ENCODE results near the gene PGC.

Gene PGC

DNA sequence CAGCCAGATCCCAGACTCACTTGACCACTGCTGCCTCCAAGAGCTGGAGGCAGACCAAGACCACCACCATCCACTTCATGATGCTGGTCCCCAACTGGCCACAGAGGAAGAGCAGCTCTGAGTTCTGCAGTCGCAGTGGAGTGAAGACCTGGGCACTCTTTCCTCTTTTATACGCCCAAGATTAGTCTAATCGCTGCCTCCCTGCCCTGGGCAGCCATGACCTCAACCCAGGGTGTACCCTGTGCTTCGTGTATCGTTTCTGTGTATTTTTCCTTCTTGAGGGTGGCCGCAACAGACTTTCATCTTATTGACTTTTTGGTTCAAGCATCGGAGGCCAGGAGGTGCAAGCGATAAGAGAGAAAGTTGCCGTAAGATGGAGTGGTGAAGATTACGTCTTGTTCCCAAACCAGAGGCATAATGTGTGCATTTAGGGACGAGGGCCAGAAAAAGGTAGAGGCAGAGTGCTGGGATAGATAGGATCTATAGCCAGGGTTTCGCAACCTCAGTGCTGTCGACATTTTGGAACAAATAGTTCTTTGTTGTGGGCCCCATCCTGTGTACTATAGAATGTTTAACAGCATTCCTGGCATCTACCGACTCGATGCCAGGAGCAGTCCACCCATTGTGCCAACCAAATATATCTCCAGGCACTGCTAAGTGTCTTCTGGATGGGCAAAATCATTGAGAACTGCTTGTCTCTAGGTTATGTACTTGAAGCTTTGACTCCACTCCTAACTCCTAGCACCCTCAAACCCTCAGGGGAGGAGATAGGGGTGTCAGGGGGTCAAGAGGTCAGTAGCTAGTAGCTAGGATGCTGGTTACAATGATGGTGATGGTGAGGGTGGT lies at the start of gene PGC:
Gene PGC, minus strand, starts transcription at position 142 of the 846 bp plus-strand sequence. Its CDS starts 63 bp downstream, at position 79.
- DNase-seq, result no peak

- DNase-seq, result no peak
Measured at GRCh38 chr6:41796474-41796873, 49.3 kb upstream of the PGC start.

- no peak for DNase-seq
Measured at GRCh38 chr6:41791984-41792383, 44.8 kb upstream of the PGC start.

DNA sequence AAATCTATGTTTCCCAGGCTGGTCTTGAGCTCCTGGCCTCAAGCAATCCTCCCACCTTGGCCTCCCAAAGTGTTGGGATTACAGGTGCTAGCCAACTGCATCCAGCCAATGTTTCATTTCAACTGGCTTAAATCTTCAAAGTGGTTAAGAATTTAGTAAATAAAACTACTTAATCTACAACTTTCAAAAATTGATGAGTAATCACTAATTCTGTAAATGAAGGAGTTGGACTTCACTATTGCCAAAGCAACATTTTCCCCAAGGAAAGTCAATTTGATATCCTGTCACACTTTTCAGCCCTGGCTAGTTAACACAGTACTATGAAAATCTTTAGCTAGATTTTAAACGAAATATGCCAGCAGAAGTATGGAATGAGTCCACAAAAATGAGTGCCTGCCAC lies 44.1 kb upstream of the PGC start:
- DNase-seq, result no peak

DNA sequence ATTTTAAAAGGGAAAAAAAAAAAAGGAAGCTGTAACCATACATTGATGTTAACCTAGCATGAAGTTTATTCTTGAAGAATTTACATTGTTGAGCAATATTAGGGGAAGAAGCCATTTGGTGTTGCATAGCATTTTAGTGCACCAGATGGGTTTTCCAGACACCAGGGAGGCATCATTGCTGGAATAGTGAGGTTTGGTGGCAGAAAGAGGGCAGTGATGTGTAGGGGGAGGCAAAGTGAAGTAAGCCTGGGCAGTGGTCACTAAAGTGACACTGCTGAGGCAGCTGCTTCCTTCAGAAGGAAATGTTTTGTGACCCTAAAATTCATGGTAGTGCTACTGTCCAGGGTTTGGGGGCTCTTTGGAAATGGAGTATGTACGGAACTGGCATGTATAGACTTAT lies 42.8 kb upstream of the PGC start:
- DNase-seq, result no peak

- DNase-seq, result no peak
Measured at GRCh38 chr6:41789390-41789724, 42.2 kb upstream of the PGC start.

DNA sequence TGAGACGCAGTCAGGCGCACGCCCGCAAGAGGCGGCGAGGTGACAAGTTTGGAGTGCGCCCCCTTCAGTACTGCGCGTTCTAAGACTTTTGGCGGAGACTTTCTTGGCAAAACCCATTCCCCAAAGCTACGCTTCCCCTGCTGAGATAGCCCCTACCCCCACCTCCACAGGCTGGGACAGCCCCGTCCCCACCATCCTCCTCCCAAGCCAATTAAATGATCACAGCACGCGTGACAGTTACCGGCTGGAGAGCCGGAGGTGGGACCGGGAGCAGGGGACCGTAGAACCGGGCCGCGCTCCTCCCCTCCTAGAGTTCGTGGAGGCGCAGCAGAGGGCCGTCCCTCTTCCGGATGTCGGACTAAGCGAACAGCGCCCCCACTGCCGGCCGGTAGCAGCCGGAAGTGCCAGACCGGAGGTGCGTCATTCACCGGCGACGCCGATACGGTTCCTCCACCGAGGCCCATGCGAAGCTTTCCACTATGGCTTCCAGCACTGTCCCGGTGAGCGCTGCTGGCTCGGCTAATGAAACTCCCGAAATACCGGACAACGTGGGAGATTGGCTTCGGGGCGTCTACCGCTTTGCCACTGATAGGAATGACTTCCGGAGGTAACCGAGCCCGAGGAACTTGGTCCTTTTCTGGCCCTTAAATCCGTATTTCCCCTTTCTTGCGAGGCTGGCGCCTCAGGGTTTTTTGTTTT lies 40.2 kb upstream of the PGC start, which contains the start of gene TOMM6:
Gene TOMM6, plus strand, starts transcription at position 476 of the 699 bp plus-strand sequence. Its CDS starts 4 bp downstream, at position 480.
- peak; percentile 93 for DNase-seq

GRCh38 chr6:41786451-41787218 lies 39.4 kb upstream of the PGC start:
- DNase-seq, result peak; percentile 89

DNA sequence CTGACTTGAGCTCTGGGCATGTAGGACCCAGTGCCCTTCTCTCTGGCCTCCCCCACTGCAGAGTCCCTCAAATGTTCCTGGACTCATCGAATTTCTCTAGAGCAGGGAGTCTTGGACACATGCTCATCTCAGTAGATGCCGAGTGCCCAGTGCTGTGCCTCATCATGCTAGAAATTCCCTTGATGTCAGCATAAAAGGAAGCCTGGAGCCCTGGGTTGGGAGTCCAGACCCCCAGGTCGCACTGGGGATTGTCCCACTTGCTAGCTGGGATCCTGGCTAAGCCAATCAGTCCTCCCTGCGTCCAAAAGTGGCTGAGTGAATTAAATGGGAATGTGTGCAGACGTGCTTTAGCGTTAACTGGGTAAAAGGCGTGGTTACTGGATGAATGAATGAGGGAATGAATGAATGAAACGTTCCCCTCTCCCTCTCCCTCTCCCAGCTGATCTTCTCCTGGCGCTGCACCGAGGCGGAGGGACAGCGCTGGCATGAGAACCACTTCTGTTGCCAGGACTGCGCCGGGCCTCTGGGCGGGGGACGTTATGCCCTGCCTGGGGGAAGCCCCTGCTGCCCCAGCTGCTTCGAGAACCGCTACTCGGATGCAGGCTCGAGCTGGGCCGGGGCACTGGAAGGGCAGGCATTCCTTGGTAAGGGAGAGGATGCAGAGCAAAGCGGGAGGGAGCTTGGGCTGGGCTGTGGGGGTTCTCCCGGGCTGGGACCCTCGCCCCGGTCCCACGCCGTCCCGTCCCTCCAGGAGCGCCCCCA lies 38.7 kb upstream of the PGC start:
- DNase-seq, result peak; percentile 6

GRCh38 chr6:41785254-41785653 lies 38.1 kb upstream of the PGC start:
- DNase-seq, result no peak

DNA sequence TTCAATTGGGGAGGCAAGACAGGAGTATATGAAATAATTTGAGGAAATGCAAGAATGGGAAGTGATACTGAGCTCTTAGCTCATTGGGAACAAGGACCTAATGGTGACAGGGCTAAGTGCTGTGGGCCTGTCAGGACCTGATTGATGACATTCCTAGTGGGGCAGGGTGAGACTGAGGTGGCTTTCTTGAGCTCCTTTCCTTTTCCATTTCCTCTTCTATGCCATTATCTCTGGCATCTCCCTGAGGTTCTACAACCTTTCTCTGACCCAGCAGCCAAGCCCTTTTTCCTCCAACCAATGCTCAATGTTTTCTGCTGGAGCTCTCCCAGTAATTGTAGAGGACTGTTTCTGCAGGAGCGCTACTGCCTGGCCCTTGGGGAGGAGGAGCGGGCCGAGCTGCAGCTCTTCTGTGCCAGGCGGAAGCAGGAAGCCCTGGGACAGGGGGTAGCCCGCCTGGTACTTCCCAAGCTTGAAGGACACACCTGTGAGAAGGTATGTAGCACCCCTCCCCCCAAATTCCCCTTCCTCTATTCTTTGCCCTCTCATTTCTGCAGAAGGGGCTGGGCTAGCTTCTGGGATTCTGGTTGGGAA lies 37.5 kb upstream of the PGC start:
- no peak for DNase-seq

- no peak for DNase-seq
Measured at GRCh38 chr6:41783106-41783780, 36.0 kb upstream of the PGC start.

- DNase-seq, result no peak
Measured at GRCh38 chr6:41781366-41781730, 34.2 kb upstream of the PGC start.

DNA sequence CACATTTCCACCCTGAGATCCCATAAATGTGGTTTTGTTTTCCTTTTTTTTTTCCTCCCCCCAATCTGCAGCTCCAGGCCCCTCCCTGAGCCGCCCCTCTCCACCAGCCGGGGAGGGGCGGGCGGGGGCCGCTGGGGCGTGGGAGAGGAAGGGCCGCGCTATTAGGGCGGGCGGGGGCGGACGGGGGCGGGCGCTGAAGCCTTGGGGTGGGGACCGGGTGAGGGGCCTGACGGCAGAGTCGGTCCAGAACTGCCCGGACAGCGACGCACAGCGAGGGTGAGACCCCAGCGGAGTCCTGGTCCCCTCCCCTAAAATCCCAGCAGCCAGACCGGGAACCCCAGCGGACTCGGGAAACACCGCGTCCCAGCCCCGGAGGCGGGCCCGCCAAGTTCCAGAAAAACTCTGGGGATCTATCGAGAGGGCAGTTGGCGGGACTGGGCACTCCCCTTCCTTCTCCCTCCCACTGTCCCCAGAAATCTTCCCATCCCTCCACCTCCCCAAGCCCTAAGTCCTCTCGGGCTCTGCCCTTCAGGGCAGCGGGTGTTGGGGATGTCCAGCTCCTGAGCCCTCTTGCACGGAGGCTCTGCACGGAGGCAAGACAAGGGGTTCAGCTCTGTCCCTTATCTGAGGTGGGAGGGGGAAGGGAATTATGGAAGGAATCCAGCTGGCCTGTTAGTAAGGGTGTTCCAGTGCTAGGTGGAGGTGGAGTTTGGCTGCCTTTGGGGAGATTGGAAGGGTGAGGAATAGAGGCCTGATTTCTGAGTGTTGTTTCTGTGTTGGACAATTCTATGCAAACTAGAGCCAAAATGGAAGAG lies 33.6 kb upstream of the PGC start, which contains the start of gene PRICKLE4:
Gene PRICKLE4, plus strand, starts transcription at position 232 of the 815 bp plus-strand sequence. CDS start 2,692 bp downstream, outside the sequence.
- DNase-seq, result peak; percentile 11

DNA sequence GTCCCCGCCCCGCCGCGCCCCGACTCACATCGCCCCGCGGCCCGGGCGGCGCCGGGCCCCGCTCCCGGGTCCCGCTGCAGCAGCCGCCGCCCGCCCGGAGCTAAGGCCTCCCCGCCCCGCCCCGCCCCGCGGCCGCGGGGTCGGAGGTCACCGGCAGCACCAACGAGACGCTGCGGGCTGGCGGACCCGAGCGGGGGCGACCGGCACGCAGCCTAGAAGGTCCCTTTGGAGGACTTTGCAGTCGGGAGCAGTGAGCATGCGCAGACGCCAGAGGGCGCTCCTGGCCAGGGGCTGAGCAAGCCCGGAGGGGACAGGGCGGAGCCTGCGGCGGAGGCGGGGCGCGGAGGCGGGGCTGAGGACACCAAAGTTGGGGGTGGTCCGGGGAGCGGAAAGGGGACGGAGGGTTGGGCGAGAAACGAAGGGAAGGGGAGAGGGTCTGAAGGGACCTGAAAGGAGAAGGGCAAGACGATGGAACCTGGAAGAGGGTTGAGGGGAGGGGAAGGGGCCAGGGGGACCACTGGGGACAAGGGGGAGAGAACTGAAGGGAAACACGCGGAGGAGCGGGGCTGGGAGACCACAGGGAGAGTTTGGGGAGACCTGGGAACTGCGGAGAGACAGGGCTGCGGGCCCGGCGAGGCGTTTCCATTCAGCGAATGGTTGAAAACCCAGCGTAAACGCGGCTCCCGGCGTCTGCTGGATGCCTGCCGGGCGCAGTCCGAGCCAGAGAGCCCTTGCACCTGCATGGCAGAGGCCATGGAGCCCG lies 32.8 kb upstream of the PGC start, which contains the start of gene FRS3:
Gene FRS3, minus strand, starts transcription at position 113 of the 763 bp plus-strand sequence. CDS start 2,913 bp downstream, outside the sequence.
- peak; percentile 100 for DNase-seq

DNA sequence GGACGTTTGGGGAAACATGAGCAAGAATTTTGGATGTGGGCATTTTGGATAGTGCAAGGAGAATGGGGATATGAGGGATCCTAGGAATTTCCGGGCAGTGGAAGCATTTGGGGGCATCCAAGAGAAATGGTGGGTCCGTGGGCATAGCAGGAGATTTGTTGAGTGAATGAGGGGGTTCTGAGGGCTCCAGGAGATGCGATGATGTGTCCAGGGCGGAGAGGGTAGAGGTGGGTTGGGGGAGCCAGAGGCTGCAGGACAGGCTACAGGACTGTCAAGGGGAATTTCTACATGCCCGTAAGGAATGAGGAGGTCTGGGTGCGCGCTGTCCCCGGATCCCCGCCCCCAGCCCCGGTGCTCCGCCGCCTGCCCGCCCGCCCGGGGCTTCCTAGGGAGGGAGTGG lies 32.1 kb upstream of the PGC start:
- no peak for DNase-seq

- no peak for DNase-seq
Measured at GRCh38 chr6:41778895-41779294, 31.7 kb upstream of the PGC start.

- DNase-seq, result no peak
Measured at GRCh38 chr6:41777551-41778285, 30.5 kb upstream of the PGC start.

DNA sequence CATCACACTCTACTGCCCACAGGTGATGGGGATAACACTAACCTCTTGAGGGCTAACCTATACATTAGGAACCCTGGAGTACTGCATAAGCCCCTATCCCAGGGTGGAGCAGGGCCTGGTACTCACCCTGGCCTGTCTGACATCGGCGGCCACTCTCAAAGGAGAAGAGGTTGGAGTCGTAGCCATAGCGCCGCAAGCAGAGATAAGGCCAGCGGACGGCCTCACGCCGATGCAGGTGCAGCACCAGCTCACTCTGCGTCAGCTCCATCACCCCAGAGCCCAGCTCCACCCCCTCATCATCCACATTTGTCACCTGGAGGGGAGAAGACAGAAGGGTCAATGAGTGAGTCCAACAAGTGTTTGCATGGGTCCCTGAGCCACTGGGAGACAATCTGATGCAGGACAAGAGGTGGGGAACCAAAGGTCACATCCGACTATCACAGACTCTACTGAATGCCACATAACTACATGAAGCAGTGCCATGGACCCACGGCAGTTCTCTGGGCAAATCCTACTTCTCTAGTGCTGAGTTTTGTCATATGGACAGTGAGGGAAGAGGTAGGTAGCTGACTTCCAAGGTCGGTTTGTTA lies 28.2 kb upstream of the PGC start:
- no peak for DNase-seq
